Cardiac muscle cell (in vitro differentiated cells and primary cell): ENCODE results near the gene TREML2. TPM values are rescaled to one million over a fixed set of nuclear protein-coding genes. Genes with fewer than 3 reads are reported as not detected.

Source experiments
- DNase-seq, 2 donors: peaks; one replicate each; pipeline versions ENCODE4 v3.0.0 to v3.0.0-alpha.2; 2010 to 2017; ENCODE audit warnings: low read depth in 1 of 2, low spot score in 1 of 2
- H3K27ac ChIP-seq: fragments of 200-600 bp; sonication (generic); 2 replicates; pipeline ENCODE4 v1.5.1; 2016
- H3K27me3 ChIP-seq: fragments of 200-600 bp; sonication (generic); 2 replicates; pipeline ENCODE4 v1.6.0; 2016; ENCODE audit warnings: control low read depth
- H3K36me3 ChIP-seq: fragments of 200-600 bp; sonication (generic); 2 replicates; pipeline ENCODE4 v1.5.1; 2016; ENCODE audit warnings: control low read depth
- H3K4me1 ChIP-seq: fragments of 200-600 bp; sonication (generic); 2 replicates; pipeline ENCODE4 v1.8.1; 2017; ENCODE audit warnings: low read depth, mild to moderate bottlenecking, mixed run types
- H3K4me3 ChIP-seq: fragments of 200-600 bp; sonication (generic); 2 replicates; pipeline ENCODE4 v1.5.1; 2016; ENCODE audit warnings: mild to moderate bottlenecking
- H3K9me3 ChIP-seq: fragments of 200-600 bp; sonication (generic); 2 replicates; pipeline ENCODE4 v1.5.1; 2017; ENCODE audit warnings: low read depth, mild to moderate bottlenecking, control low read depth
- CTCF ChIP-seq: IDR thresholded peaks from 2 replicates; pipeline ENCODE4 v1.5.1; 2012; ENCODE audit warnings: low read depth, mild to moderate bottlenecking, low read length
- polyA plus RNA-seq: library from polyadenylated mRNA; unstranded; fragments of >200 nt; fragmentation: Nextera tagmentation; extraction: Ambion mirVana; gene quantifications from 2 replicates; pipeline ENCODE4 v1.2.1, GENCODE V29; 2016
- total RNA-seq: library from RNA; depleted of rRNA; stranded (reverse); fragments of >200 nt; gene quantifications from 2 replicates; pipeline ENCODE4 v1.2.3, GENCODE V29; 2016

The TREML2 gene
- total and polyA plus RNA-seq, 2 experiments from 2014 or later: not detected

GRCh38 chr6:41215777-41216176 lies 14.8 kb upstream of the TREML2 start:
- no peaks in the 10 kb centered on the region for H3K27me3 ChIP-seq
- no peak overlapping the region for H3K27ac ChIP-seq
- no peaks in the 10 kb centered on the region for H3K36me3 ChIP-seq
- no peak for TF ChIP-seq CTCF
- no peak overlapping the region for H3K4me3 ChIP-seq
- DNase-seq: no peak
- no peaks in the 10 kb centered on the region for H3K9me3 ChIP-seq
- H3K4me1 ChIP-seq: no peaks in the 10 kb centered on the region

DNA sequence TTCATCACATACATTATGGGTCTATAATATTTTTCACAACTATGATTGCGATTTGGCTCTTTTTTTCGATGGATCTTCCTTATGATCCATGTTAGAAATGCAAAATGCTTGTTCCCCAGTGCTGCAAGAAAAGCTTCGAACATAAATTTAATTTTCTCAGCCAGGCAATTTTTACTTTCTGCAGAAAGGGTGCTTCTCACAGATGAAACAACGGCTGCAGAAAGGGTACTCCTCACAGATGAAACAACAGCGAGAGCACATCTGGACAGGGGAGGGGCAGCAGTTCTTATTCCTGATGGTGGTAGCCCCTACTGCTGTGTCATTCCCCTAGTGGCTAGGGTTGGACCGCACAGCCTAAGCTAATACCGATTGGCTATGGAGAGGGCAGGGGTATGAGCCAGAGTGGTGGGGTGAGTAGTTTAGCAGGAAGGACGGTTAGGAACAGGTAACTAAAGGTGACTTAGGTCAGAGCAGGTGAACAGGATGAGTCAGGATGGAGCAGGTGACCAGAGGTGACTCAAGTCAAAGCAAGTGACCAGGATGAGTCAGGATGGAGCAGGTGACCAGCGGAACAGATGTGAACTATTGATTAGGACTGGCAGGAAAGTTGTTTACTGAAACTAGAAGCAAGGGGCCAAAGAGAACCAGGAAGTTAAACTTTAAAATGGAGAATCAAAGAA lies 13.8 kb upstream of the TREML2 start:
- no peaks in the 10 kb centered on the region for H3K36me3 ChIP-seq
- H3K4me3 ChIP-seq: no peak overlapping the region
- H3K9me3 ChIP-seq: no peaks in the 10 kb centered on the region
- H3K27me3 ChIP-seq: no peaks in the 10 kb centered on the region
- no peak for DNase-seq
- H3K27ac ChIP-seq: no peak overlapping the region
- no peaks in the 10 kb centered on the region for H3K4me1 ChIP-seq
- TF ChIP-seq CTCF: no peak

DNA sequence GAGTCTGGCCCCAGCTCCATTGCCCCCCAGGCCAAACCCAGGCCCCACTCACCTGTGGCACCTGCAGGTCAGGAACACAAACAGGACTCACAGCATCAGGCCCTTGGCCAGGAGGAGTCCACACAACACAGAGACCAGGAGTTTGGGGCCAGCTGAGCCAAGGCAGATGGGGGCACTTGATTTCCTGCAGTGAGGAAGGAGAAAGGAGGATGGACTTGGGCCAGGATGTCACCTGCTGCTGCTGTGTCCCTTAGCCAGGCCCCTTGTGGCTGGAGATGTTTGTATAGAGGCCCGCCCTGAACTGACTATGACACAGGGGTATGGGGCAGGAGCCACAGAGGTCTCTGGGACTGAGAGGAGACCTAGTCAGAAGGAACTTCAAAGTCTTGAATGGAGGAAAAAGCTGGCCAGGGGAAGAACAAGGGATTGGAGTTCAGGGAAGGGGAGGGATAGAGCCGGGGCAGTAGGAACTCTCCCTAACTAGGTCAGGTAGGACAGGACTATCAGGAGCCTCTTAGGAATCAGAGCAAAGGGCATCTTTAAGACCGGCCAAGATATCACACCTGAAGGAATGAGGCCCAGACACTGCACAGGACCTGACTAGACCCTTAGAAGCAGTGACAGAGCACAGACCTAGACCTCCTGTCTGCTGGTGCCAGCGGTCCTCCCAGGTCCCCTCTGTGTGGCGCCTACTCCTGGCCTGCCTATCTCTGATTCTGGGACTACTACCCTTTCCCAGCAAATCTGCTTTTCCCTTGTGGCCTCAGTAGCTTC lies 8.8 kb upstream of the TREML2 start:
- H3K9me3 ChIP-seq: no peaks in the 10 kb centered on the region
- no peaks in the 10 kb centered on the region for H3K4me1 ChIP-seq
- H3K27me3 ChIP-seq: no peaks in the 10 kb centered on the region
- H3K4me3 ChIP-seq: no peak overlapping the region
- no peaks in the 10 kb centered on the region for H3K36me3 ChIP-seq
- no peak for DNase-seq
- no peak overlapping the region for H3K27ac ChIP-seq
- TF ChIP-seq CTCF: no peak

DNA sequence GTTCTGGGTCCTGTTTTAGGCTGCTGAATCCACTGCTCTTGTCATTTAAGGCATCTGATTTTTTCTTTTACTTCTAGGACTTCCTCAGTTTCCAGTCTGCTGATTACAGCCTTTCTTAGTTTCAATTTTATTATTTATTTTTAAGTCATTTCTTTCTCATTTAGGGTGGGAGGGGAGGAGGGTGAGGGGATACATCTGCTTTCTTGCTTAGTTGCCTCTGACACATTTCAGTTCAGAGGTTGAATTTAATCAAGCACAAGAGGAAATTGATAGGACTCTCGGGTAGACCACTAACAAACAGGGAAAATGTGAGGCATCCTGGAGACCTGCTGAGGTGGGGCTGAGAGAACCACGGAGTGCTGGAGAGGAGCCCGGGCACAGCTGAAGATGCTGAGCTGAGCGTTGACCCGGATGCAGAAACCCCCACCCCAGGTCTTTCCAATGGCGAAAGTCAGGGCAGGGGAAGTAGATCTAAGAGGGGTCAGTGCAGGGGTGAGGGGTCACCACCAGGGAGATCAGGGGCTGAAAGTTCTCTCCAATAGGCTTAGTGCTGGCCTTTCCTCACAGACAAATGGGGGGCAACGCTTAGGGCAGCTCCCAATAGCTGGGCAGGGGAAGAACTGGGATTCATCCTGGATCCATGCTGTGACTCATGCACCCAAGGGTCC lies 7.6 kb upstream of the TREML2 start:
- no peak for DNase-seq
- H3K27me3 ChIP-seq: no peaks in the 10 kb centered on the region
- H3K4me3 ChIP-seq: no peak overlapping the region
- no peaks in the 10 kb centered on the region for H3K9me3 ChIP-seq
- H3K27ac ChIP-seq: no peak overlapping the region
- H3K36me3 ChIP-seq: no peaks in the 10 kb centered on the region
- TF ChIP-seq CTCF: no peak
- no peaks in the 10 kb centered on the region for H3K4me1 ChIP-seq

- Histone ChIP-seq H3K36me3 (no peaks in the 10 kb centered on the region), H3K27me3 (no peaks in the 10 kb centered on the region), H3K27ac (no peak overlapping the region), H3K4me1 (peaks cover 7% of the 10 kb centered on the region), H3K4me3 (no peak overlapping the region), H3K9me3 (no peaks in the 10 kb centered on the region)
- TF ChIP-seq CTCF: no peak
- DNase-seq: no peak
Observed at GRCh38 chr6:41204156-41204555, 3.2 kb upstream of the TREML2 start.
